GM12878 (cell line): ENCODE measurements around the gene ZNF547.

Source experiments
- ATF2 ChIP-seq: IDR thresholded peaks from 2 replicates; pipeline ENCODE4 v1.6.1; 2012; ENCODE audit warnings: low read length, inconsistent platforms
- CBX5 ChIP-seq: sonication (generic); IDR thresholded peaks from 2 replicates; pipeline ENCODE4 v1.6.1; 2016; ENCODE audit warnings: low read depth, moderate library complexity, mild to moderate bottlenecking, inconsistent platforms
- CHD1 ChIP-seq: IDR thresholded peaks from 2 replicates; pipeline ENCODE4 v1.6.1; 2012; ENCODE audit warnings: low read depth, low read length, improper control_type of control experiment
- CTCF ChIP-seq, 3 experiments: IDR thresholded peaks in 2 of 3; conservative IDR thresholded peaks in 1 of 3; 2 replicates each; pipeline ENCODE4 v1.5.1; 2011; ENCODE audit warnings: low read depth in 3 of 3, low read length in 3 of 3, mild to moderate bottlenecking in 3 of 3, control low read depth in 2 of 3, moderate library complexity in 2 of 3, inconsistent platforms in 1 of 3, mixed read lengths in 1 of 3; ENCODE audit not compliant: control insufficient read depth in 2 of 3, insufficient read depth in 1 of 3; ENCODE audit errors: extremely low read depth in 1 of 3
- E2F4 ChIP-seq: IDR thresholded peaks from 2 replicates; pipeline ENCODE4 v1.6.1; 2012; ENCODE audit warnings: low read depth, low read length, improper control_type of control experiment
- ELK1 ChIP-seq: IDR thresholded peaks from 2 replicates; pipeline ENCODE4 v1.6.1; 2012; ENCODE audit warnings: low read depth, low read length, improper control_type of control experiment
- EP300 ChIP-seq, 2 experiments: fragments of 150-350 bp in 1 of 2; IDR thresholded peaks; 2 replicates each; pipeline ENCODE4 v1.6.1; 2011 to 2012; ENCODE audit warnings: low read depth in 2 of 2, low read length in 2 of 2, borderline replicate concordance in 1 of 2, improper control_type of control experiment in 1 of 2, inconsistent platforms in 1 of 2; ENCODE audit not compliant: control insufficient read depth in 1 of 2
- EZH2 ChIP-seq: IDR thresholded peaks from 2 replicates; pipeline ENCODE4 v1.6.1; 2012; ENCODE audit warnings: low read depth, mild to moderate bottlenecking, control low read depth, inconsistent platforms, low read length, borderline replicate concordance; ENCODE audit not compliant: control insufficient read depth
- FOXM1 ChIP-seq: IDR thresholded peaks from 2 replicates; pipeline ENCODE4 v1.6.1; 2012; ENCODE audit warnings: low read depth, mild to moderate bottlenecking, inconsistent platforms, low read length, moderate library complexity
- JUND ChIP-seq: IDR thresholded peaks from 2 replicates; pipeline ENCODE4 v1.6.1; 2012; ENCODE audit warnings: low read depth, mild to moderate bottlenecking, low read length, improper control_type of control experiment, moderate library complexity
- MXI1 ChIP-seq: fragments of 150-350 bp; IDR thresholded peaks from 2 replicates; pipeline ENCODE4 v1.6.1; 2011; ENCODE audit warnings: low read depth, mild to moderate bottlenecking, inconsistent platforms, low read length, improper control_type of control experiment
- NBN ChIP-seq: fragments of 450-650 bp; IDR thresholded peaks from 2 replicates; pipeline ENCODE4 v1.6.1; 2016
- STAT3 ChIP-seq: IDR thresholded peaks from 2 replicates; pipeline ENCODE4 v1.6.1; 2011; ENCODE audit warnings: low read depth, low read length, improper control_type of control experiment
- SUZ12 ChIP-seq: fragments of 200-600 bp; sonication (generic); IDR thresholded peaks from one replicate; pipeline ENCODE4 v1.6.1; 2018; ENCODE audit warnings: antibody characterized with exemption, mild to moderate bottlenecking; ENCODE audit not compliant: unreplicated experiment

GRCh38 chr19:57338877-57339276 lies 24.5 kb upstream of the ZNF547 start:
- TF ChIP-seq CHD1: no peak
- TF ChIP-seq JUND: no peak
- no peak for TF ChIP-seq SUZ12
- no peak for TF ChIP-seq CTCF (IDR thresholded peaks at IDR 0.05 in 2 of 3, conservative IDR thresholded peaks at IDR 0.05 in 1 of 3; ENCODE audit: control insufficient read depth in 2 of 3, extremely low read depth in 1 of 3, insufficient read depth in 1 of 3, low read depth in 3 of 3, low read length in 3 of 3)
- TF ChIP-seq ATF2: no peak
- TF ChIP-seq EP300 (IDR thresholded peaks at IDR 0.05; ENCODE audit: borderline replicate concordance in 1 of 2, control insufficient read depth in 1 of 2, low read depth in 2 of 2, low read length in 2 of 2): no peak
- no peak for TF ChIP-seq NBN
- no peak for TF ChIP-seq CBX5
- TF ChIP-seq STAT3: no peak
- no peak for TF ChIP-seq FOXM1
- no peak for TF ChIP-seq EZH2
- TF ChIP-seq E2F4: no peak
- no peak for TF ChIP-seq ELK1
- TF ChIP-seq MXI1: no peak
